Measurements from ENCODE around the gene TNRC6C. TPM values are rescaled to one million over a fixed set of nuclear protein-coding genes. Genes with fewer than 3 reads are reported as not detected.

The TNRC6C gene
- total and polyA plus RNA-seq, 2 of the 13 experiments (the other 11 are each of a cell fraction or from before 2014, with no cell fraction given), result 0.66 to 4.9 TPM

DNA sequence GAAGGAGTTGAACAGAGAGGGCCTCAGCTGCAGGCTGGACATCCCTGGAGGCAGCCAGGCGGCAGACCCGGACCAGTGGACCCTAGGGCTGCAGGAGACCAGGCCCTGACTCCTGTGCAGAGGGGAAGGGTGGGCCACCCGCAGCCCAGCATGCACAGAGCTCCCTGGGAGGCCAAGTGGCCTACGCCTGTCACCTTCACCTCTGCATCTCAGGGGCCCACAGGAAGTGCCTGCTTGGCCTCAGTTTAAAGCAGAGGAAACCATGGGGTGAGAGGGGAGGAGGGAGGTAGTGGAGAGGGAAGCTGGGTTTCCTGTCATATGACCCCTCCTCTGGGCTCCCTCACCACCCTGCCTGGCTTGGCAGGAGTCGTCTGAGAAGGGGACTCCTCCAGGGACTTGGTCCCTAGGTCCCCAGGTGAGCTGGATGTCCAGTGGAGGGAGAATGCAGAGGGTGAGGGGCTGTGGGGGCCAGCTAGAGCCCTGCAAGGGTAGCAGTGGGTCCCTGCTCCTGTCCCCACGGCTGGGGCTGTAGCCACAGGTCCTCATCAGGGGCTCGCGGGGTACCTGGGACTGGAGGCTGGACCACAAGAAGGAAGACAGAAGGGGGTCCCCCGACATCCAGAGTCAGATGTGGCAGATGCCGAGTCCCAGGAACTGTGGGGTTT, 172.1 kb downstream of the TNRC6C start, which contains the start of gene TMC8 (continued):
- TF ChIP-seq HMGXB4 (CRISPR knock-in tag; IDR thresholded peaks at IDR 0.05; ENCODE audit: borderline replicate concordance in 1 of 2, low read depth in 1 of 2) (no peak; a peak in 1 of 4 replicates), ZNF589 (CRISPR knock-in tag; conservative IDR thresholded peaks at IDR 0.05) (no peak), TCF12 (IDR thresholded peaks at IDR 0.05) (no peak), TCF12 (CRISPR knock-in tag; IDR thresholded peaks at IDR 0.05) (no peak), ZNF678 (CRISPR knock-in tag; IDR thresholded peaks at IDR 0.05) (no peak), GPBP1L1 (CRISPR knock-in tag; IDR thresholded peaks at IDR 0.05) (no peak), ZNF230 (CRISPR knock-in tag; IDR thresholded peaks at IDR 0.05) (no peak), ZNF562 (CRISPR knock-in tag; IDR thresholded peaks at IDR 0.05; ENCODE audit: borderline replicate concordance) (no peak), ZNF569 (CRISPR knock-in tag; IDR thresholded peaks at IDR 0.05; ENCODE audit: borderline replicate concordance) (no peak), MBD4 (IDR thresholded peaks at IDR 0.05; ENCODE audit: borderline replicate concordance, low read length) (no peak), ZNF570 (CRISPR knock-in tag; IDR thresholded peaks at IDR 0.05; ENCODE audit: borderline replicate concordance) (no peak), ZNF205 (CRISPR knock-in tag; IDR thresholded peaks at IDR 0.05) (no peak), GATAD2A (CRISPR knock-in tag; IDR thresholded peaks at IDR 0.05) (peak; percentile 25; the same call in 1 of the 2 replicates), MEIS1 (CRISPR knock-in tag; IDR thresholded peaks at IDR 0.05; ENCODE audit: borderline replicate concordance) (no peak), MYC (CRISPR knock-in tag; IDR thresholded peaks at IDR 0.05; ENCODE audit: borderline replicate concordance) (peak; percentile 31; the same call in 1 of the 2 replicates), ZNF451 (CRISPR knock-in tag; IDR thresholded peaks at IDR 0.05) (peak; percentile 32; the same call in 1 of the 2 replicates), ZNF7 (CRISPR knock-in tag; IDR thresholded peaks at IDR 0.05) (no peak), ZNF496 (CRISPR knock-in tag; IDR thresholded peaks at IDR 0.05; ENCODE audit: insufficient replicate concordance) (no peak)
- TF ChIP-seq, protein P1, sequence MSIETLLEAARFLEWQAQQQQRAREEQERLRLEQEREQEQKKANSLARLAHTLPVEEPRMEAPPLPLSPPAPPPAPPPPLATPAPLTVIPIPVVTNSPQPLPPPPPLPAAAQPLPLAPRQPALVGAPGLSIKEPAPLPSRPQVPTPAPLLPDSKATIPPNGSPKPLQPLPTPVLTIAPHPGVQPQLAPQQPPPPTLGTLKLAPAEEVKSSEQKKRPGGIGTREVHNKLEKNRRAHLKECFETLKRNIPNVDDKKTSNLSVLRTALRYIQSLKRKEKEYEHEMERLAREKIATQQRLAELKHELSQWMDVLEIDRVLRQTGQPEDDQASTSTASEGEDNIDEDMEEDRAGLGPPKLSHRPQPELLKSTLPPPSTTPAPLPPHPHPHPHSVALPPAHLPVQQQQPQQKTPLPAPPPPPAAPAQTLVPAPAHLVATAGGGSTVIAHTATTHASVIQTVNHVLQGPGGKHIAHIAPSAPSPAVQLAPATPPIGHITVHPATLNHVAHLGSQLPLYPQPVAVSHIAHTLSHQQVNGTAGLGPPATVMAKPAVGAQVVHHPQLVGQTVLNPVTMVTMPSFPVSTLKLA (IDR thresholded peaks at IDR 0.05), result no peak
- TF ChIP-seq, protein P2, sequence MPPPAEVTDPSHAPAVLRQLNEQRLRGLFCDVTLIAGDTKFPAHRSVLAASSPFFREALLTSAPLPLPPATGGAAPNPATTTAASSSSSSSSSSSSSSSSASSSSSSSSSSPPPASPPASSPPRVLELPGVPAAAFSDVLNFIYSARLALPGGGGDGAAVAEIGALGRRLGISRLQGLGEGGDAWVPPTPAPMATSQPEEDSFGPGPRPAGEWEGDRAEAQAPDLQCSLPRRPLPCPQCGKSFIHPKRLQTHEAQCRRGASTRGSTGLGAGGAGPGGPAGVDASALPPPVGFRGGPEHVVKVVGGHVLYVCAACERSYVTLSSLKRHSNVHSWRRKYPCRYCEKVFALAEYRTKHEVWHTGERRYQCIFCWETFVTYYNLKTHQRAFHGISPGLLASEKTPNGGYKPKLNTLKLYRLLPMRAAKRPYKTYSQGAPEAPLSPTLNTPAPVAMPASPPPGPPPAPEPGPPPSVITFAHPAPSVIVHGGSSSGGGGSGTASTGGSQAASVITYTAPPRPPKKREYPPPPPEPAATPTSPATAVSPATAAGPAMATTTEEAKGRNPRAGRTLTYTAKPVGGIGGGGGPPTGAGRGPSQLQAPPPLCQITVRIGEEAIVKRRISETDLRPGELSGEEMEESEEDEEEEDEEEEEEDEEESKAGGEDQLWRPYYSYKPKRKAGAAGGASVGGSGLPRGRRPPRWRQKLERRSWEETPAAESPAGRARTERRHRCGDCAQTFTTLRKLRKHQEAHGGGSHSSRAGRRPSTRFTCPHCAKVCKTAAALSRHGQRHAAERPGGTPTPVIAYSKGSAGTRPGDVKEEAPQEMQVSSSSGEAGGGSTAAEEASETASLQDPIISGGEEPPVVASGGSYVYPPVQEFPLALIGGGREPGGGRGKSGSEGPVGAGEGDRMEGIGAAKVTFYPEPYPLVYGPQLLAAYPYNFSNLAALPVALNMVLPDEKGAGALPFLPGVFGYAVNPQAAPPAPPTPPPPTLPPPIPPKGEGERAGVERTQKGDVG (CRISPR knock-in tag; IDR thresholded peaks at IDR 0.05; ENCODE audit: borderline replicate concordance), result no peak
